Keratinocyte (primary cell): ENCODE results near the gene MALAT1.

Experiments
- EZH2 ChIP-seq: IDR thresholded peaks from one replicate; pipeline ENCODE4 v1.6.1; 2012; ENCODE audit warnings: inconsistent platforms, mild to moderate bottlenecking, low read length, moderate library complexity
- TF ChIP-seq, protein P1 (sequence below), 3 experiments: IDR thresholded peaks in 1 of 3; conservative IDR thresholded peaks in 1 of 3; optimal IDR thresholded peaks in 1 of 3; 2 replicates in 2 of 3; 3 replicates in 1 of 3; pipeline versions ENCODE3 to v1.5.1; 2011; ENCODE audit warnings: low read length in 3 of 3, mild to moderate bottlenecking in 3 of 3, moderate library complexity in 2 of 3, control low read depth in 1 of 3, inconsistent platforms in 1 of 3; ENCODE audit not compliant: insufficient read depth in 2 of 3; ENCODE audit errors: extremely low read depth in 1 of 3

GRCh38 chr11:65541093-65541982 is 42.5 kb downstream of the MALAT1 start:
- TF ChIP-seq, protein P1, sequence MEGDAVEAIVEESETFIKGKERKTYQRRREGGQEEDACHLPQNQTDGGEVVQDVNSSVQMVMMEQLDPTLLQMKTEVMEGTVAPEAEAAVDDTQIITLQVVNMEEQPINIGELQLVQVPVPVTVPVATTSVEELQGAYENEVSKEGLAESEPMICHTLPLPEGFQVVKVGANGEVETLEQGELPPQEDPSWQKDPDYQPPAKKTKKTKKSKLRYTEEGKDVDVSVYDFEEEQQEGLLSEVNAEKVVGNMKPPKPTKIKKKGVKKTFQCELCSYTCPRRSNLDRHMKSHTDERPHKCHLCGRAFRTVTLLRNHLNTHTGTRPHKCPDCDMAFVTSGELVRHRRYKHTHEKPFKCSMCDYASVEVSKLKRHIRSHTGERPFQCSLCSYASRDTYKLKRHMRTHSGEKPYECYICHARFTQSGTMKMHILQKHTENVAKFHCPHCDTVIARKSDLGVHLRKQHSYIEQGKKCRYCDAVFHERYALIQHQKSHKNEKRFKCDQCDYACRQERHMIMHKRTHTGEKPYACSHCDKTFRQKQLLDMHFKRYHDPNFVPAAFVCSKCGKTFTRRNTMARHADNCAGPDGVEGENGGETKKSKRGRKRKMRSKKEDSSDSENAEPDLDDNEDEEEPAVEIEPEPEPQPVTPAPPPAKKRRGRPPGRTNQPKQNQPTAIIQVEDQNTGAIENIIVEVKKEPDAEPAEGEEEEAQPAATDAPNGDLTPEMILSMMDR (optimal IDR thresholded peaks at IDR 0.05 in 1 of 3, IDR thresholded peaks at IDR 0.05 in 1 of 3, conservative IDR thresholded peaks at IDR 0.05 in 1 of 3; ENCODE audit: extremely low read depth in 1 of 3, insufficient read depth in 2 of 3, low read length in 3 of 3): no peak
- no peak for TF ChIP-seq EZH2
